ENCODE measurements around the gene GPR17. TPM values are rescaled to one million over a fixed set of nuclear protein-coding genes. Genes with fewer than 3 reads are reported as not detected.

The GPR17 gene
- total RNA-seq, 1 donor from 2014 or later, result not detected

DNA sequence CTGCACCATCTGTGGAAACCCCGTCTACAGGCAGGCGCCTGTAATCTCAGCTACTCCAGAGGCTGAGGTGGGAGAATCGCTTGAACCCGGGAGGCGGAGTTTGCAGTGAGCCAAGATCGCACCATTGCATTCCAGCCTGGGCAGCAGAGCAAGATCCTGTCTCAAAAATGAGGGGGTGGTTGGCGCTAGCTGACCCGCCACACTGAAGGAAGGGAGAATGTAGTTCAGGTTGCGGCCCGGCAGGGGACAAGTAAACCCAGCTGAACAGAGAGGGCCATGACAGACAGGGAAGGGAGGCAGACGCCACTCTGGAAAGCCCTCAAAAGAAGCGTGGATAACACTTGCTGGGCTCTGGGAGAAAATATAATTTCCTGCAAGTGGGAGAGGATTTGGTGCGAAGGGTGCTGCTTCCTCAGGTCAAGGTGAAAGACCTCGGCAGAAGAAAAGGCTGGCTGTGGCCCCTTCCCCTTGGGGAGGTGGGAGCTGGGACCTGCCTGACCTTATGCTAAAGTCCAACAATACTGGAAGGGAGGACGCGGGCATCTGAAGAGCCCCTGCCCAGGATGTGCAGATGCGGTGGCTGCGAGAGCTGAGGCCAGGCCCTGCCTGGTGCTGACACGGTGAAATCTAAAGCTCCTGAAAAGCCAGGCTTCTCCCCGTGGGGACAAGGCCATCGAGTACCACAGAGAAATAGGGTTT, 51.7 kb downstream of the GPR17 start:
- no peak overlapping the region for H3K4me3 Mint-ChIP-seq (ENCODE audit: low read depth)
- no peaks in the 10 kb centered on the region for H3K9me3 Mint-ChIP-seq (ENCODE audit: low read depth)
- TF ChIP-seq, protein P1, sequence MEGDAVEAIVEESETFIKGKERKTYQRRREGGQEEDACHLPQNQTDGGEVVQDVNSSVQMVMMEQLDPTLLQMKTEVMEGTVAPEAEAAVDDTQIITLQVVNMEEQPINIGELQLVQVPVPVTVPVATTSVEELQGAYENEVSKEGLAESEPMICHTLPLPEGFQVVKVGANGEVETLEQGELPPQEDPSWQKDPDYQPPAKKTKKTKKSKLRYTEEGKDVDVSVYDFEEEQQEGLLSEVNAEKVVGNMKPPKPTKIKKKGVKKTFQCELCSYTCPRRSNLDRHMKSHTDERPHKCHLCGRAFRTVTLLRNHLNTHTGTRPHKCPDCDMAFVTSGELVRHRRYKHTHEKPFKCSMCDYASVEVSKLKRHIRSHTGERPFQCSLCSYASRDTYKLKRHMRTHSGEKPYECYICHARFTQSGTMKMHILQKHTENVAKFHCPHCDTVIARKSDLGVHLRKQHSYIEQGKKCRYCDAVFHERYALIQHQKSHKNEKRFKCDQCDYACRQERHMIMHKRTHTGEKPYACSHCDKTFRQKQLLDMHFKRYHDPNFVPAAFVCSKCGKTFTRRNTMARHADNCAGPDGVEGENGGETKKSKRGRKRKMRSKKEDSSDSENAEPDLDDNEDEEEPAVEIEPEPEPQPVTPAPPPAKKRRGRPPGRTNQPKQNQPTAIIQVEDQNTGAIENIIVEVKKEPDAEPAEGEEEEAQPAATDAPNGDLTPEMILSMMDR (IDR thresholded peaks at IDR 0.05; ENCODE audit: unreplicated experiment), result no peak
- no peak overlapping the region for H3K27ac Mint-ChIP-seq
- DNase-seq (ENCODE audit: low spot score, unreplicated experiment), result no peak
- no peaks in the 10 kb centered on the region for H3K27me3 Mint-ChIP-seq
- peaks cover 3% of the 10 kb centered on the region for H3K36me3 Mint-ChIP-seq (ENCODE audit: insufficient read depth)
- peaks cover 12% of the 10 kb centered on the region for H3K4me1 Mint-ChIP-seq (ENCODE audit: low read depth)

DNA sequence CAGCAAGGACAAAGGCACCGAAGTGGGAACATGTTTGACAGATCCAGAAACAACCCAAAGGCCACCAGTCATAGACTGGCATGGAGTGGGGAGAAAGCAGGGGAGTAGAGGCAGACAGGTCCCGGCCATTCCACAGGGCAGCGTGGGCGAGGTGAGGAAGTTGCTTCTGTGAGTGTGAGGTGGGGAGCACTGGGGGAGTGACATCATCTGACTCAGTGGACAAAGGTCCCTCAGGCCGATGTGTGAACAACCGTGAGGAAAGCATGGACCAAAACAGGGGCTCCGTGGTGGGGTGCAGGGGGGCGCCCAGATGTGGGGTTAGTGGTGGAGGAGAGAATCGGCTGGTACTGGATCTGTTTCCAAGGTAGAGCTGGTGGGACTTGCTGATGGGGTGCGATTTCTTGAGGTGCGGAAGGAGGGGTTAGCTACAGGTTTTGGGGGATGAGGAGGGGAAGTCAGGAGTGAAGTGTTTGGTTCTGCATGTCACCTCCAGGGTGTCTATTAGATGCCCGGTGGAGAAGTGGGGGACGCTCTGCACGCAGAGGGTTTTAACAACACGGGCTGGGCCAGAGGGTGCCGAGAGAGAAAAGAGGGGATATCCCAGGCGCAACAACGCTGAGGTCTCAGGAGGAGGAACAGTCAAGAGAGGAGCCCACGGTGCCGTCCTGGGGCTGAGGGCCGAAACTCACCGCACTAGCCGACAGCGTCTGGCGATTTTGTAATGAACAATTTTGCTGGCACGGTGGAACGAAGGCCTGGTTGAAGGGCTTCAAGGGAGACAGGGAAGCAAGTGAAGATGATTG, 52.8 kb downstream of the GPR17 start:
- Mint-ChIP-seq H3K27ac (no peak overlapping the region), H3K4me1 (ENCODE audit: low read depth) (peaks cover 16% of the 10 kb centered on the region), H3K9me3 (ENCODE audit: low read depth) (no peaks in the 10 kb centered on the region), H3K4me3 (ENCODE audit: low read depth) (no peak overlapping the region), H3K36me3 (ENCODE audit: insufficient read depth) (peaks cover 3% of the 10 kb centered on the region), H3K27me3 (no peaks in the 10 kb centered on the region)
- no peak for DNase-seq (ENCODE audit: low spot score, unreplicated experiment)
- TF ChIP-seq, protein P1 (IDR thresholded peaks at IDR 0.05; ENCODE audit: unreplicated experiment), result no peak

DNA sequence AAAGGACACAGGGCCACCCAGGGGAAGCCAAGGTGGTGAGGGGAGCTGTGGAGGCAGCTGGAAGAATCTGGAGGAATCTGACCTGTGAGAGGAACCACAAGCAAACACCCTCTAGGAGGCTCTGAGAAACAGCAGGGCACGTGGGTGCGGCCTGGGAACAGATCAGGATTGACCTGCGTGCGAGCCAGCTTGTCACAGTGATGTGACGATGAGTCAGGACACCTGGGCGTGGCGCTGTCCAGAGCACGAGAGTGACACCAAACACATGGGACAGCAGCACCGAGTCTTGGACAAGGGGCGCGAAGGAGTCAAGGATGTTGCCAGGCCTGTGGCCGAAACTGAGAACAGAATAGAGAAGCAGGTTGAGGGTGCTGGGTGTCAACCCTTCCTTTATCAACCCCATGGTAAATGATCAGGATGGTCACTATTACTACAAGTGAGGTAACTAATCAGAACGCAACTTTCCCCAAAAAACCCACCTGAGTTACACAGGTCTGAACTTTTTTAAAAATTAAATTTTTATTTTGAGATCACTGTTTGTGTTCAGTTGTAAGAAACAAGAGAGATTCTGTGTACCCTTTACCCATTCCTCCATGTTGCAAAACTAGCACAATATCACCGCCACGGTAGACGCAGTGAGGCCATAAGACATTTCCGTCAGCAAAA, 54.7 kb downstream of the GPR17 start:
- H3K4me1 Mint-ChIP-seq (ENCODE audit: low read depth), result peaks cover 18% of the 10 kb centered on the region
- DNase-seq (ENCODE audit: low spot score, unreplicated experiment), result no peak
- H3K36me3 Mint-ChIP-seq (ENCODE audit: insufficient read depth), result peaks cover 6% of the 10 kb centered on the region

DNA sequence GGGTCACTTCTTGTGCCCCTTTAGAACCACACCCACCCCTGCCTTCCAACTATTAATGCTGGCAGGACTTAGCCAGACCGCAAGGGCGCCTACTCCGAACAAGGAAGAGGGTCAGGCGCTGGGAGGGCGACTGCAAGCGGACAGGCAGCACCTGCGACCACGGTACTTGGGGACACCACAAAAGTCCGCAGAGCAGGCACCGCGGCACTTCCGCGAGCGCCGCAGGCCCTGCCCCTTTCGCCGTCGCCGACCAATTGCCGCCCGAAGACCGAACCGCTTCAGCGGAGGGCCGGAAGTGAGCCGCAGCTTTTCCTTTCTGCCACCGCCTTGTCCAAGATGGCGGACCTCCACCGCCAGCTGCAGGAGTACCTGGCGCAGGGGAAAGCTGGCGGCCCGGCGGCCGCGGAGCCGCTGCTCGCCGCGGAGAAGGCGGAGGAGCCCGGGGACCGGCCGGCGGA, 55.3 kb downstream of the GPR17 start, which contains the start of gene SFT2D3:
Gene SFT2D3 (plus strand): TSS at position 305 of the 458 bp plus-strand sequence. CDS start 32 bp downstream, at position 337.
- peak within 1 kb of the TSS; percentile 99 for H3K27ac Mint-ChIP-seq
- peak within 1 kb of the TSS; percentile 90 for H3K4me3 Mint-ChIP-seq (ENCODE audit: low read depth)
- peaks cover 18% of the 10 kb centered on the region for H3K4me1 Mint-ChIP-seq (ENCODE audit: low read depth)
- H3K9me3 Mint-ChIP-seq (ENCODE audit: low read depth), result no peaks in the 10 kb centered on the region
- H3K36me3 Mint-ChIP-seq (ENCODE audit: insufficient read depth), result peaks cover 6% of the 10 kb centered on the region
- no peaks in the 10 kb centered on the region for H3K27me3 Mint-ChIP-seq
- TF ChIP-seq, protein P1 (IDR thresholded peaks at IDR 0.05; ENCODE audit: unreplicated experiment), result no peak
- peak; percentile 80 for DNase-seq (ENCODE audit: low spot score, unreplicated experiment)

More for the DNA sequence above, 54.7 kb downstream of the GPR17 start:
- Mint-ChIP-seq H3K27me3 (no peaks in the 10 kb centered on the region), H3K27ac (peak overlapping the region; percentile 99), H3K4me3 (ENCODE audit: low read depth) (peak overlapping the region; percentile 90), H3K9me3 (ENCODE audit: low read depth) (no peaks in the 10 kb centered on the region)
- TF ChIP-seq, protein P1 (IDR thresholded peaks at IDR 0.05; ENCODE audit: unreplicated experiment), result no peak

Measured in progenitor cell of endocrine pancreas (in vitro differentiated cells).